GM12892 (cell line): Measurements from ENCODE around the gene HLF.

Experiments used
- POLR2A ChIP-seq: IDR thresholded peaks from 2 replicates; pipeline ENCODE4 v1.6.1; 2011; ENCODE audit warnings: low read depth, low read length, control low read depth
- POLR2AphosphoS5 ChIP-seq: IDR thresholded peaks from 2 replicates; pipeline ENCODE4 v1.6.1; 2011; ENCODE audit warnings: low read depth, low read length, control low read depth
- TAF1 ChIP-seq: IDR thresholded peaks from 2 replicates; pipeline ENCODE4 v1.6.1; 2011; ENCODE audit warnings: low read depth, mild to moderate bottlenecking, control low read depth, low read length, borderline replicate concordance

DNA sequence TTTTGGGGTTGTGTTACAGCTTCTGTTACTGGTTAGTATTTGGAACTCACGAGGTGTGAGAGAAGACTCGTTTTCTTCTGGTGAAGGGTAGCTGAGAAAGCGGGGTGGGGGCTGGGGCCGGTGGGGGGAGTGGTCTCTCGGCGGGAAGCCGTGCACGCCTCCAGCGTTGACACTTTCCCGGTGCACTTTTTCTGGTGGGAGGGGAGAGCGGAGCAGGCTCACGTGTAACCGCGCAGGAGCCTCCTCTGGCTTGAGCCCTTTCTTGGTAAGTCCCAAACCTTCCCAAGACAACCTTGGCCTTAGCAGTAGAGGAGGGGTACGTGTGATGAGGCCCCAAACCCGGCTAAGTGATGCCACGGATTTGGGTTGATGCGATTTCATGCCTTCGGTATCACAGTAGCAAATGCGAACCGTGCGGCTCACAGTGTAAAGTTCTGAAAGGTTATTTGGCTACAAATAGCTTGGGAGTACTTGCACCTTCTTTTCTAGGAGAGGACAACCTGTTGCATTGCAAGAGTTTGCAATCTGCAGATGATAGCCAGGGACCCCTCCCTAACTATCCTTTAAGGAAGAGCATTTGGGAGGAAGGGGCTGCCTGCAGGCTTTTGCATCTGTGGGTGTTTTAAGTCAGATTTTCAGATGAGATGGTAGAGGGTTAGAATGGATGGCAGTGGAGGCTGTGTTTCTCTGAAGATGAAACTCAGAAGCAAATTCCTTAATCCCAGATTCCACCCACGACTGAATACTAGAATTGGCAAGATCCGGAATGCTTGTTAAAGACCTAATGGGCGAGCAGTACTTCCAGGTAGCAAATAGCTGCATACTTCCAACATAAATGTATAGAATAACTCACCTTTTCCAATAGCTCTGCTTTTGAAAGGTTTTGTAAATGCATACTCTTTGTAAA lies 1.5 kb downstream of the HLF start:
- TF ChIP-seq POLR2AphosphoS5 (no peak), TAF1 (no peak), POLR2A (no peak)
